HG02642 (cell line): ENCODE results near the gene MADCAM1.

Source experiments
- ATAC-seq: cut with Tn5 transposase; IDR thresholded peaks from one replicate; pipeline ENCODE4 v1.9.1; 2021; ENCODE audit warnings: mild to moderate bottlenecking; ENCODE audit not compliant: unreplicated experiment, poor library complexity

Gene MADCAM1

DNA sequence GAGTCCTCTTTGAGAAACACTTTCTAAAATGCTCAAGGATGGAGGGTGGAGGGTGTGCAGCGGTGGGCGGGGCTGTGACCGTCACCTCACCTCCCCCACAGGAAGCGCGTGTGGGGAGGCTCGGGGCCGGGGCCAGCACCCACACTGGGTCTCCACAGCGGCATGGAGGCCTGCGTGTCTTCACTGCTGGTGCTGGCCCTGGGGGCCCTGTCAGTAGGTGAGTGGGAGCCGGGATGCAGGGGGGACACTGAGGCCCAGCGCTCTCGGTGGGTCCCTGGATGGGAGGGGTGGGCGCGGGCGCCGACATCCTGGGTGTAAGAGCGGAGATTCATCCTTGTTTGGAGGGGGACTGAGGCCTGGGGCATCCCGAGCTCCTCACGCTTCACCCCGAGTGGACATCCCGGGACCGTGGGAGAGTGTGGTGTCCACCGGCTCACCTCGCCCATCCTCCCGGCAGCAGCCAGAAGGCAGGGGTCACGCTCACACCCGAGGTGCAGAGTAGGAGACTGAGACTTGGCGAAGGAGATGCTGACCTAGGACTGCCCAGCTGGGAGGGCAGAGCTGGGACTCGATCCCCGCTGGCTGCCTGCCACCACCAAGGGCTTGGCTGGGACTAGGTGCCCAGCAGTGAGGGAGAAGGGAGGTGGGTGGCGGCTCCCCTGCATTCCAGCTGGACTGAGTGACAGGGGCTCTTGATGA lies 47.8 kb downstream of the MADCAM1 start, which contains the start of gene GZMM:
GZMM (plus strand) TSS at position 144 of the 699 bp plus-strand sequence; CDS start at position 163, 19 bp downstream.
- ATAC-seq = no peak

DNA sequence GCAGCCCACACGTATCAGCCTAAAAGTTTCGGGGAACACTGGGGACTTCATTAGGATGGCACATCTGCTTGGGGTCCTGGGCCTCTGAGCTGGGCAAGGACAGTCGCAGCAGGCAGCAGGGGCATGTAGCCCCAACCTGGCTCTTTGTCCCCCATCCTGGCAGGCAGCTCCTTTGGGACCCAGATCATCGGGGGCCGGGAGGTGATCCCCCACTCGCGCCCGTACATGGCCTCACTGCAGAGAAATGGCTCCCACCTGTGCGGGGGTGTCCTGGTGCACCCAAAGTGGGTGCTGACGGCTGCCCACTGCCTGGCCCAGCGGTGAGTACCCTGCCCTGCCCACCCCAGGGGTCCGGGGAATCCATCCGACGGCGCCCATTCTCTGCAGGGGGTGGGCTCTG lies 50.8 kb downstream of the MADCAM1 start:
- ATAC-seq = no peak

DNA sequence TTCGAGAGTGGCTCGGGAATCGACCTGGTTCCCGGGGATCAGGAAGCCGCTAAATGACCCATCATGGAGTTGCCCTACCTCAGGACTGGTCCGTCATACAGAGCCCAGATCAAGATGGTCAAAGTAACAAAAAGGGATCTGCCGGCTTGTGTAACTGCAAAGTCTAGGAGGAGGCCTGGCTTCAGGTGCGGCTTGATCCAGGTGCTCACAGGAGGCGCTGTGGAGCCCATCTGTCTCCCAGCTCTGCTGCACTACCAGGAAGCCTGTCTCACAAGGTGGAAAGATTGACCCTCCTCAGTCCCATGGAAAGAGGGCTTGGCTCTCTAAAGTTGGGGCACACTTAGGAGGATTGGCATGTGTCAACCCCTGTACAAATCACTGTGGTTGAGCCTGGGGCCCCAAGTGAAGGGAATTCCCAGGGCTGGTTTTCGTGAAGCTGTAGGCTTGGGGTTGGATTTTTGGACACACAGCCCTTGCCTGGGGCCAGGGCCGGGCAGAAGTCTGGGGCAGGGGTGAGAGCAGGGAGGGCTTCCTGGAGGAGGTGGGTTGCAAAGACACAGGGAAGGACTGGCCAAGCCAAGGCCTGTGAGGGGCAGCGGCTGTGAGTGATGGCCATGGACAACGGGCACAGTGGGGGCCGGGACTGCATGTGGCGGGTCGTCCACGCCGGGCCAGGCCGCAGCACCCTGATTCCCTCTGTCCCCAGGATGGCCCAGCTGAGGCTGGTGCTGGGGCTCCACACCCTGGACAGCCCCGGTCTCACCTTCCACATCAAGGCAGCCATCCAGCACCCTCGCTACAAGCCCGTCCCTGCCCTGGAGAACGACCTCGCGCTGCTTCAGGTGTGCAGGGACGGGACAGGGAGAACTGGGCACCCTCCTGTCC lies 51.8 kb downstream of the MADCAM1 start:
- ATAC-seq = no peak

DNA sequence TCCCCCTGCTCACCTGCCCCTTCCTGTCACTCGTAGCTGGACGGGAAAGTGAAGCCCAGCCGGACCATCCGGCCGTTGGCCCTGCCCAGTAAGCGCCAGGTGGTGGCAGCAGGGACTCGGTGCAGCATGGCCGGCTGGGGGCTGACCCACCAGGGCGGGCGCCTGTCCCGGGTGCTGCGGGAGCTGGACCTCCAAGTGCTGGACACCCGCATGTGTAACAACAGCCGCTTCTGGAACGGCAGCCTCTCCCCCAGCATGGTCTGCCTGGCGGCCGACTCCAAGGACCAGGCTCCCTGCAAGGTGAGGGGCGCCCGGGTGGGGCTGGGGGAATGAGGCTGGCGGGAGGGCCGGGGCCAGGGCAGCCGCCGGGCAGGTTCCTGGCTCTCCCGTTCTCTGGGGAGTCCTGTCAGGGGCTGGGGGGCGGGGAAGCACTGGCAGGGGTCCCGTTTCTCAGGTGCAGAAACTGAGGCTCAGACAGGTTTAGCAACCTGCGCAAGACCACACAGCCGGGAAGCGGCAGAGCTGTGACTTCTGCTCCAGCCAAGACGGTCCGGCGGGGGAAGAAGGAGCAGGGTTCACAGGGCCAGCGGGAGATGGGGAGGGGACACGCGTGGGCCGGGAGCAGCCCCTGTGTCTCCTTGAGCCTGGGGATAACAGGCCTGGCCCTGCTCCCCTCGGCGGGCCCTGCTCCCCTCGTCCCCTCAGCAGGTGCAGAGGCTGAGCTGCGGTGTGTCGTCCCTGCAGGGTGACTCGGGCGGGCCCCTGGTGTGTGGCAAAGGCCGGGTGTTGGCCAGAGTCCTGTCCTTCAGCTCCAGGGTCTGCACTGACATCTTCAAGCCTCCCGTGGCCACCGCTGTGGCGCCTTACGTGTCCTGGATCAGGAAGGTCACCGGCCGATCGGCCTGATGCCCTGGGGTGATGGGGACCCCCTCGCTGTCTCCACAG lies 52.9 kb downstream of the MADCAM1 start:
- no peak for ATAC-seq

DNA sequence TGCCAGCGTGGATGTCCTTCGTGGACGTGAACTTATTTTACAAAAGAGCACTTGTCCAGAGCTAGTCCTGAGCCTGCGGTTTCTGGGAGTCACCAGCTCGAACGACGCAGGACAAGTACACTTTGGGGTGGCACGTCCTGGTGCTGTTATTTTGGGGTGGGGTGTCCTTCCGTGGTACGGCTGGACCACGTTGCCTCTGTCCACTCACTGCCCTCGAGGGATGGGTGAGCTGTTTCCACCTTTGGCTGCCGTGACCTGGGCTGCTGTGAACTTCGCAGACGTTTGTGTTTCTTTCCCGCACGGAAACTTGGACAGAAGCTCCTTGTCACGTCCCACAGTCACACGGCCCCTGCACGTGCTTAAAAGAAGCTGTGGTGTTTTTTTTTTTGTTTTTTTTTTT lies 58.5 kb downstream of the MADCAM1 start:
- ATAC-seq = no peak
